SU-DHL-6 (cell line): ENCODE results near the gene PDLIM5.

Experiments
- EZH2phosphoT487 ChIP-seq: fragments of 200-600 bp; sonication (generic), shearing (Covaris generic); conservative IDR thresholded peaks from 2 replicates; pipeline ENCODE4 v1.6.1; 2018; ENCODE audit warnings: mild to moderate bottlenecking, antibody characterized with exemption, low read length, moderate library complexity, mixed read lengths
- TF ChIP-seq, protein P1 (sequence below): fragments of 200-600 bp; sonication (generic); IDR thresholded peaks from one replicate; pipeline ENCODE4 v1.5.1; 2017; ENCODE audit warnings: antibody characterized with exemption, mild to moderate bottlenecking, low read length, moderate library complexity; ENCODE audit not compliant: insufficient read depth, poor library complexity, severe bottlenecking

DNA sequence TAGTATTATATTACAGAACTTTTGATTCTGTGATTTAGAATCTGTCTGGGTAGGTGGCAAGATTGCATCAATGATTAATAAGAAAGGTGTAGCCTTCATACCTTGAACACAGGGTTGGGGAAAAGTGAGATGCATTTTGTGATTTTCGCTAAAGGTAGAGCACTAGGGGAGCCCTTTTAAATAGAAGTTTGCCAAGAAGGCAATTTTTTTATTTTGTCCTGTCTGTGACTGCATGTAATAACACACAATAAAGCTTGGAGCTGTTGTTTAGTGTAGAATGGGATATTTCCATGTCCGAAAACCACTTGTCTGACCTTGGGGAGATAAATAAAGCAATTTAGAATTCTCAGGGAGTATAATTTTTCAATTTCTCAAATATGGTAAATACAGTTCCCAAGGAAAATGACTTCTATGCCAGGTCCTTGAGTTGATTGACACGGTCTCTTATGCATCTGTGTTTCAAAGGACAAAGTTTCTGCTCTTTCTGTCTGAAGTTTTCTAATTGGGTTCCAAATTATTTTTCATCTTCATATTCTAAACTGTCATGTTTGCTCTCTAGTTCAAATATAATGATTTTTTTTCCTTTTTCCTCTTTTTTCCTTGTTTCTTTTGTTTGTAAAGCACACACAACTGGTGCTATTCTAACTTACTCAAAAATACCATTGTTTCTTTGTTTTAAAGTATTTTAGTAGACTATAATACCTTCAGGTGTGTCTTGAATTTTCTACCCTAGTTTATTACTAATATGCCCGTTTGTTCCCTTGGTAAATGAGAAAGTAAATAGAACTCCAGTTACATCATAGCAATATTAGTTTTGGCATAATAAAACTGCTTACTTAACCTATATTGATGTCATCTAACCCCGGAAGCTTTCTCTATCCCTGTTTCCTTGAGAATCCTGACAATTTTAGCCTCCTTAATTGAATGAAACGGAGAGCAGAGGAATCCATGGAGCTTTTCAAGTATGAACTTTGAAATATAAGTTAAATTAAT, 218.2 kb downstream of the PDLIM5 start:
- TF ChIP-seq, protein P1, sequence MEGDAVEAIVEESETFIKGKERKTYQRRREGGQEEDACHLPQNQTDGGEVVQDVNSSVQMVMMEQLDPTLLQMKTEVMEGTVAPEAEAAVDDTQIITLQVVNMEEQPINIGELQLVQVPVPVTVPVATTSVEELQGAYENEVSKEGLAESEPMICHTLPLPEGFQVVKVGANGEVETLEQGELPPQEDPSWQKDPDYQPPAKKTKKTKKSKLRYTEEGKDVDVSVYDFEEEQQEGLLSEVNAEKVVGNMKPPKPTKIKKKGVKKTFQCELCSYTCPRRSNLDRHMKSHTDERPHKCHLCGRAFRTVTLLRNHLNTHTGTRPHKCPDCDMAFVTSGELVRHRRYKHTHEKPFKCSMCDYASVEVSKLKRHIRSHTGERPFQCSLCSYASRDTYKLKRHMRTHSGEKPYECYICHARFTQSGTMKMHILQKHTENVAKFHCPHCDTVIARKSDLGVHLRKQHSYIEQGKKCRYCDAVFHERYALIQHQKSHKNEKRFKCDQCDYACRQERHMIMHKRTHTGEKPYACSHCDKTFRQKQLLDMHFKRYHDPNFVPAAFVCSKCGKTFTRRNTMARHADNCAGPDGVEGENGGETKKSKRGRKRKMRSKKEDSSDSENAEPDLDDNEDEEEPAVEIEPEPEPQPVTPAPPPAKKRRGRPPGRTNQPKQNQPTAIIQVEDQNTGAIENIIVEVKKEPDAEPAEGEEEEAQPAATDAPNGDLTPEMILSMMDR, result no peak
- TF ChIP-seq EZH2phosphoT487, result no peak
